ENCODE data around the gene ZNF345.

DNA sequence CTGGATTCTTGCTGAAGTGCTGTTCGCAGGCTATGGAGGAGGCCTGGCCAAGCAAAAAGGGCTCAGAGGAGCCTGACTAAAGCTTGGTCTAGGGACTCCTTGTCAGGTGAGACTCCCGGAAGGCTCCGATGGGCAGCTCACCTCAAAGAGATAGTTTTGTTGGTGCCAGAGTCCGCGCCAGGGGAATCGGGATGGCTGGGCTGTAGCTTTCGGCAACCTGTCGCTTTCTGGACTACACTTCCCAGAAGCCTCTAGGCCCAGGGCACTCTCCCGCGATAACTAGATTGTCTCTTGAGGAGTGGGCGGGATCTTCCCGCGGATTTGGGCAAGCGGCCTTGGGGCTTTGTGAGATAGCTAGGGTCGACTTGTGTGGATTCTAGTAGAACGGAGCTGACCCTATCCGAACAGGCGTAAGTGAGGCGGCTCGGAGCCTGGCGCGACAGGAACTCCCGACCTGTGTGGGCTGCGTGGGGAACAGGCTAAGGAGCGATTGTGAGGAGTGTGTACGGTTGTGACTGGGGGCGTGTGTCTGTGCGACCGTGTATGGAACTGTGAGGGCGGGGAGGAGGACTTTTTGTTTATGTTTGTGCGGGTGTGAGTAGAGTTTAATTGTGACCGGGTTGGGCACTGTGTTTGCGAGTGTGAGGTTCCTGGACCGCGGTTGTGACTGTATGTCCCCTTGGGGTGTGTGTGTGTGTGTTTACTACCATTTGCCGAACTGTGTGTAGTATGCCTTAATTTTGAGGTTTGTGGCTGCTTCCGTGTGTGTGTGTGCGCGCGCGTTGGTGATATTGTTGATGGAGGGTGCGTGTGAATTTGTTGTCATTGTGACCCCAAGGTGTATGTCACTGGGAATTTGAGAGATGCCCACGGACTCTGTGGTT is at the start of gene ZNF345:
- TF ChIP-seq BRCA1 (IDR thresholded peaks at IDR 0.05), result no peak
- TF ChIP-seq BRCA1 (CRISPR knock-in tag; IDR thresholded peaks at IDR 0.05), result no peak
- TF ChIP-seq ATF3 (IDR thresholded peaks at IDR 0.05), result no peak
- TF ChIP-seq ATF3 (CRISPR knock-in tag; conservative IDR thresholded peaks at IDR 0.05), result no peak
- no peak for TF ChIP-seq ZNF384 (IDR thresholded peaks at IDR 0.05; ENCODE audit: low read depth, low read length)
- no peak for TF ChIP-seq ZNF699 (CRISPR knock-in tag; IDR thresholded peaks at IDR 0.05; ENCODE audit: insufficient replicate concordance)
- no peak for TF ChIP-seq PATZ1 (CRISPR knock-in tag; IDR thresholded peaks at IDR 0.05; ENCODE audit: borderline replicate concordance)
- TF ChIP-seq MYC (IDR thresholded peaks at IDR 0.05; ENCODE audit: low read depth, low read length), result no peak
- TF ChIP-seq MYC (CRISPR knock-in tag; IDR thresholded peaks at IDR 0.05; ENCODE audit: borderline replicate concordance, low read depth), result no peak
- TF ChIP-seq, protein P1, sequence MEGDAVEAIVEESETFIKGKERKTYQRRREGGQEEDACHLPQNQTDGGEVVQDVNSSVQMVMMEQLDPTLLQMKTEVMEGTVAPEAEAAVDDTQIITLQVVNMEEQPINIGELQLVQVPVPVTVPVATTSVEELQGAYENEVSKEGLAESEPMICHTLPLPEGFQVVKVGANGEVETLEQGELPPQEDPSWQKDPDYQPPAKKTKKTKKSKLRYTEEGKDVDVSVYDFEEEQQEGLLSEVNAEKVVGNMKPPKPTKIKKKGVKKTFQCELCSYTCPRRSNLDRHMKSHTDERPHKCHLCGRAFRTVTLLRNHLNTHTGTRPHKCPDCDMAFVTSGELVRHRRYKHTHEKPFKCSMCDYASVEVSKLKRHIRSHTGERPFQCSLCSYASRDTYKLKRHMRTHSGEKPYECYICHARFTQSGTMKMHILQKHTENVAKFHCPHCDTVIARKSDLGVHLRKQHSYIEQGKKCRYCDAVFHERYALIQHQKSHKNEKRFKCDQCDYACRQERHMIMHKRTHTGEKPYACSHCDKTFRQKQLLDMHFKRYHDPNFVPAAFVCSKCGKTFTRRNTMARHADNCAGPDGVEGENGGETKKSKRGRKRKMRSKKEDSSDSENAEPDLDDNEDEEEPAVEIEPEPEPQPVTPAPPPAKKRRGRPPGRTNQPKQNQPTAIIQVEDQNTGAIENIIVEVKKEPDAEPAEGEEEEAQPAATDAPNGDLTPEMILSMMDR (IDR thresholded peaks at IDR 0.05 in 2 of 3, conservative IDR thresholded peaks at IDR 0.05 in 1 of 3; ENCODE audit: insufficient read depth in 2 of 3, low read depth in 1 of 3, low read length in 3 of 3), result no peak
- no peak for TF ChIP-seq NCOR1 (IDR thresholded peaks at IDR 0.05)
- TF ChIP-seq ZNF324 (CRISPR knock-in tag; IDR thresholded peaks at IDR 0.05), result no peak
- TF ChIP-seq YY1 (IDR thresholded peaks at IDR 0.05; ENCODE audit: borderline replicate concordance in 1 of 3, control insufficient read depth in 1 of 3, extremely low read depth in 1 of 3, insufficient read depth in 3 of 3, insufficient read length in 1 of 3, insufficient replicate concordance in 2 of 3, low read depth in 1 of 3, low read length in 2 of 3), result no peak

All from K562 (cell line).